Sigmoid colon (tissue), 4 donors: Measurements from ENCODE around the gene DCAF5.

Experiments
- CTCF ChIP-seq, 4 experiments: fragments of 450-650 bp in 3 of 4; fragments of 200-600 bp in 1 of 4; IDR thresholded peaks; one replicate each; pipeline ENCODE4 v1.5.1; 2016 to 2019; ENCODE audit warnings: antibody characterized with exemption in 4 of 4, mild to moderate bottlenecking in 3 of 4, moderate library complexity in 2 of 4
- POLR2A ChIP-seq, 2 donors: fragments of 450-650 bp; IDR thresholded peaks; one replicate each; pipeline ENCODE4 v1.6.1; 2016; ENCODE audit warnings: antibody characterized with exemption in 2 of 2, mild to moderate bottlenecking in 2 of 2, moderate library complexity in 2 of 2
- POLR2AphosphoS5 ChIP-seq, 4 donors: sonication (generic); formaldehyde crosslinking; IDR thresholded peaks; one replicate each; pipeline ENCODE4 v1.6.1; 2017; ENCODE audit warnings: antibody characterized with exemption in 4 of 4

- TF ChIP-seq CTCF (IDR thresholded peaks at IDR 0.05) (no peak), POLR2AphosphoS5 (IDR thresholded peaks at IDR 0.05) (peak in 1 of 4 donors; percentile 36), POLR2A (IDR thresholded peaks at IDR 0.05) (no peak)
These were observed 56.0 kb downstream of the DCAF5 start for GRCh38 chr14:69096781-69097475.
